Thoracic aorta (tissue), 2 donors: Measurements from ENCODE around the gene ABCG1. TPM values are rescaled to one million over a fixed set of nuclear protein-coding genes. Genes with fewer than 3 reads are reported as not detected.

ENCODE experiments used
- ATAC-seq: fragments of 150-250 bp; one replicate; pipeline ENCODE4 v1.8.0; 2017; ENCODE audit warnings: low read depth; ENCODE audit not compliant: insufficient number of reproducible peaks, low FRiP score
- DNase-seq: peaks from one replicate; pipeline ENCODE4 v3.0.0-alpha.2; 2020; ENCODE audit warnings: low spot score
- H3K27ac ChIP-seq, 2 donors: fragments of 200-600 bp; sonication (generic); 1 replicate in 1 of 2; 2 replicates in 1 of 2; pipeline ENCODE4 v1.5.1; 2016; ENCODE audit warnings: mild to moderate bottlenecking in 2 of 2, moderate library complexity in 2 of 2
- H3K27me3 ChIP-seq: fragments of 200-600 bp; sonication (generic); replicated peaks from 2 replicates; pipeline ENCODE4 v1.6.0; 2016; ENCODE audit warnings: mild to moderate bottlenecking; ENCODE audit not compliant: insufficient read depth
- H3K36me3 ChIP-seq: fragments of 200-600 bp; sonication (generic); one replicate; pipeline ENCODE4 v1.5.1; 2016
- H3K4me1 ChIP-seq, 2 donors: fragments of 200-600 bp; sonication (generic); 1 replicate in 1 of 2; 2 replicates in 1 of 2; pipeline versions ENCODE4 v1.5.1 to v1.6.0; 2016; ENCODE audit warnings: low read depth in 2 of 2, mild to moderate bottlenecking in 1 of 2; ENCODE audit not compliant: control insufficient read depth in 1 of 2
- H3K4me3 ChIP-seq: fragments of 200-600 bp; sonication (generic); 2 replicates; pipeline ENCODE4 v1.5.1; 2016; ENCODE audit warnings: mild to moderate bottlenecking
- H3K9me3 ChIP-seq: fragments of 200-600 bp; sonication (generic); 2 replicates; pipeline ENCODE4 v1.5.1; 2016
- total RNA-seq, 2 donors: library from RNA; depleted of rRNA; stranded (reverse); fragments of >200 nt; gene quantifications; one replicate each; pipeline versions ENCODE4 v1.1.0 to v1.2.3, GENCODE V29; 2016
- TF ChIP-seq, protein P1 (sequence below): fragments of 200-600 bp; sonication (generic); IDR thresholded peaks from one replicate; pipeline ENCODE4 v1.5.1; 2019; ENCODE audit warnings: antibody characterized with exemption

ABCG1 gene
- total RNA-seq, 2 donors from 2014 or later = 15.6 to 20.6 TPM

DNA sequence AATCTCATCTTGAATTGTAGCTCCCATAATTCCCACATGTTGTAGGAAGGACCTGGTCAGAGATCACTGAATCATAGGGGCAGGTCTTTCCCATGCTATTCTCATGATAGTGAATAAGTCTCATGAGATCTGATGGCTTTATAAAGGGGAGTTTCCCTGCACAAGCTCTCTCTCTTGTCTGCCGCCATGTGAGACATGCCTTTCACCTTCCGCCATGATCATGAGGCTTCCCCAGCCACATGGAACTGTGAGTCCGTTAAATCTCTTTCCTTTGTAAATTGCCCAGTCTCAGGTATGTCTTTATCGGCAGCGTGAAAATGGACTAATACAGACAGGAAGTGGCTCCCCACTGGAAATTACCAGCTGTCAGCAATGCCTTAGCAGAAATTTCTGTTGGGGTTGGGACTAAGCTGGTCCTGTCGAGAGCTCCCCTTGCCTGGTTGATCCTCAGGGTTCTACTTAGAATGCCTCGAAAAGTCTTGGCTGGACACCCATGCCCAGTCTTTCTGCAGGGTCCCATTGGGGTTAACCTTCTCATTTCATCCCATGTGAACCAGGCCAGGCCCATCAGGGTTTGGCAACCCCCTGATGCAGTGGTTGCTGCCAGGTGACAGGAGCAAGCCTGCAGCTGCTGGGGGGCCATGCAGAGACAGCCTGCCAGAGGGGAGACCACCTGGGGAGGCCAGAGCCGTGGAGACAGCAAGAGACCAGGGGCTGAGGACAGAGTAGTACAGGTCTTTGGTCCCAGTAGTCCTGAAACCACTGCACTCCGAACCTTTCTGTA lies 2.8 kb upstream of the ABCG1 start:
- ATAC-seq (no peak), DNase-seq (no peak)
- H3K27me3 ChIP-seq = no peaks in the 10 kb centered on the region
- no peaks in the 10 kb centered on the region for H3K9me3 ChIP-seq
- H3K27ac ChIP-seq = no peak overlapping the region
- no peak overlapping the region for H3K4me3 ChIP-seq
- TF ChIP-seq, protein P1, sequence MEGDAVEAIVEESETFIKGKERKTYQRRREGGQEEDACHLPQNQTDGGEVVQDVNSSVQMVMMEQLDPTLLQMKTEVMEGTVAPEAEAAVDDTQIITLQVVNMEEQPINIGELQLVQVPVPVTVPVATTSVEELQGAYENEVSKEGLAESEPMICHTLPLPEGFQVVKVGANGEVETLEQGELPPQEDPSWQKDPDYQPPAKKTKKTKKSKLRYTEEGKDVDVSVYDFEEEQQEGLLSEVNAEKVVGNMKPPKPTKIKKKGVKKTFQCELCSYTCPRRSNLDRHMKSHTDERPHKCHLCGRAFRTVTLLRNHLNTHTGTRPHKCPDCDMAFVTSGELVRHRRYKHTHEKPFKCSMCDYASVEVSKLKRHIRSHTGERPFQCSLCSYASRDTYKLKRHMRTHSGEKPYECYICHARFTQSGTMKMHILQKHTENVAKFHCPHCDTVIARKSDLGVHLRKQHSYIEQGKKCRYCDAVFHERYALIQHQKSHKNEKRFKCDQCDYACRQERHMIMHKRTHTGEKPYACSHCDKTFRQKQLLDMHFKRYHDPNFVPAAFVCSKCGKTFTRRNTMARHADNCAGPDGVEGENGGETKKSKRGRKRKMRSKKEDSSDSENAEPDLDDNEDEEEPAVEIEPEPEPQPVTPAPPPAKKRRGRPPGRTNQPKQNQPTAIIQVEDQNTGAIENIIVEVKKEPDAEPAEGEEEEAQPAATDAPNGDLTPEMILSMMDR = no peak
- no peaks in the 10 kb centered on the region for H3K36me3 ChIP-seq
- peaks cover 12 to 21% of the 10 kb centered on the region in 2 donors for H3K4me1 ChIP-seq

GRCh38 chr21:42216726-42217572 lies 2.0 kb upstream of the ABCG1 start:
- TF ChIP-seq, protein P1 = no peak
- Histone ChIP-seq H3K27me3 (no peaks in the 10 kb centered on the region), H3K36me3 (no peaks in the 10 kb centered on the region), H3K4me3 (no peak overlapping the region), H3K27ac (no peak overlapping the region), H3K9me3 (no peaks in the 10 kb centered on the region), H3K4me1 (peaks cover 14 to 29% of the 10 kb centered on the region in 2 donors)
- ATAC-seq (no peak), DNase-seq (no peak)

- peak overlapping the region; percentile 86 for H3K4me3 ChIP-seq
- H3K36me3 ChIP-seq = no peaks in the 10 kb centered on the region
- peaks cover 14 to 33% of the 10 kb centered on the region in 2 donors for H3K4me1 ChIP-seq
- DNase-seq (no peak), ATAC-seq (no peak)
- H3K9me3 ChIP-seq = no peaks in the 10 kb centered on the region
- TF ChIP-seq, protein P1 = no peak
- H3K27ac ChIP-seq = peak overlapping the region; percentile 12 to 56
- no peaks in the 10 kb centered on the region for H3K27me3 ChIP-seq
Observed at GRCh38 chr21:42219606-42220137, 732 bp downstream of the ABCG1 start.

- Histone ChIP-seq H3K9me3 (no peaks in the 10 kb centered on the region), H3K4me3 (peak overlapping the region; percentile 86), H3K27ac (peak overlapping the region in 1 of 2 donors; percentile 56), H3K27me3 (no peaks in the 10 kb centered on the region), H3K4me1 (peaks cover 14 to 33% of the 10 kb centered on the region in 2 donors), H3K36me3 (no peaks in the 10 kb centered on the region)
- ATAC-seq (peak; percentile 29), DNase-seq (no peak)
- TF ChIP-seq, protein P1 = no peak
Observed at GRCh38 chr21:42220138-42220701, 1.3 kb downstream of the ABCG1 start.
